H1 (cell line): Measurements from ENCODE around the gene ZBTB20. TPM values are rescaled to one million over a fixed set of nuclear protein-coding genes. Genes with fewer than 3 reads are reported as not detected.

Source experiments
- CTCF ChIA-PET: fragments of 300-600 bp; sonication (Branson Sonifier 250); formaldehyde crosslinking; loops from one replicate; lab custom pipeline; 2021; ENCODE audit not compliant: partially characterized antibody; lab: Charles Lee
- POLR2A ChIA-PET: fragments of 300-600 bp; sonication (Branson Sonifier 250); formaldehyde crosslinking; loops from one replicate; lab custom pipeline; 2021; ENCODE audit warnings: inconsistent platforms; ENCODE audit not compliant: partially characterized antibody; lab: Charles Lee
- DNase-seq, 2 experiments: peaks; one replicate each; pipeline versions ENCODE4 v3.0.0 to v3.0.0-alpha.2; 2010 to 2022; ENCODE audit warnings: low spot score in 2 of 2, low read depth in 1 of 2, mixed read lengths in 1 of 2
- FAIRE-seq: peaks from 2 replicates; lab custom pipeline; 2011; peaks lifted over from hg19 to GRCh38; lab: Jason Lieb, UNC
- H2AFZ ChIP-seq: 2 replicates; pipeline ENCODE4 v1.8.1; 2012; ENCODE audit warnings: low read length, inconsistent platforms
- H2AK5ac ChIP-seq: 2 replicates; pipeline ENCODE4 v1.6.1; 2013; ENCODE audit warnings: low read depth, low read length
- H2BK120ac ChIP-seq: replicated peaks from 2 replicates; pipeline ENCODE3; 2013; ENCODE audit warnings: low read depth, low read length, inconsistent platforms
- H2BK12ac ChIP-seq: 2 replicates; pipeline ENCODE4 v1.6.1; 2013; ENCODE audit warnings: low read depth, low read length
- H2BK15ac ChIP-seq: 2 replicates; pipeline ENCODE4 v1.6.1; 2013; ENCODE audit warnings: low read length
- H2BK20ac ChIP-seq: 2 replicates; pipeline ENCODE4 v1.6.1; 2013; ENCODE audit warnings: low read length
- H2BK5ac ChIP-seq: 2 replicates; pipeline ENCODE4 v1.6.1; 2013; ENCODE audit warnings: low read depth, low read length
- H3K14ac ChIP-seq: 2 replicates; pipeline ENCODE4 v1.6.1; 2013; ENCODE audit warnings: inconsistent platforms; ENCODE audit not compliant: insufficient read length
- H3K18ac ChIP-seq: 2 replicates; pipeline ENCODE4 v1.6.1; 2013; ENCODE audit warnings: low read length; ENCODE audit errors: extremely low read depth
- H3K23ac ChIP-seq: 2 replicates; pipeline ENCODE4 v1.6.1; 2013; ENCODE audit warnings: inconsistent platforms; ENCODE audit not compliant: insufficient read length
- H3K23me2 ChIP-seq: 2 replicates; pipeline ENCODE4 v1.6.1; 2013; ENCODE audit warnings: low read depth, low read length
- H3K27ac ChIP-seq: 2 replicates; pipeline ENCODE4 v1.6.1; 2011; ENCODE audit warnings: low read depth, low read length, inconsistent platforms
- H3K27me3 ChIP-seq, 4 experiments: replicated peaks in 1 of 4; 1 replicate in 1 of 4; 2 replicates in 3 of 4; pipeline versions ENCODE4 v1.6.1 to v1.8.1; 2011 to 2013; ENCODE audit warnings: low read length in 3 of 4, mild to moderate bottlenecking in 3 of 4, inconsistent platforms in 2 of 4, mixed read lengths in 2 of 4, moderate library complexity in 1 of 4; ENCODE audit not compliant: control insufficient read depth in 3 of 4, insufficient read depth in 3 of 4; ENCODE audit errors: extremely low read depth in 1 of 4
- H3K36me3 ChIP-seq, 4 experiments: 2 replicates each; pipeline versions ENCODE4 v1.6.1 to v1.8.1; 2011 to 2013; ENCODE audit warnings: mild to moderate bottlenecking in 4 of 4, low read length in 3 of 4, moderate library complexity in 2 of 4, control low read depth in 1 of 4, inconsistent platforms in 1 of 4; ENCODE audit not compliant: insufficient read depth in 4 of 4, control insufficient read depth in 2 of 4
- H3K4ac ChIP-seq: replicated peaks from 2 replicates; pipeline ENCODE3; 2013; ENCODE audit warnings: low read length, low read depth, mixed read lengths, inconsistent platforms; ENCODE audit not compliant: insufficient read length
- H3K4me1 ChIP-seq, 4 experiments: replicated peaks in 1 of 4; 1 replicate in 1 of 4; 2 replicates in 3 of 4; pipeline versions ENCODE4 v1.6.1 to v1.8.1; 2011 to 2013; ENCODE audit warnings: low read length in 3 of 4, inconsistent platforms in 2 of 4, mixed read lengths in 1 of 4; ENCODE audit not compliant: insufficient read depth in 4 of 4, control insufficient read depth in 3 of 4
- H3K4me2 ChIP-seq, 2 experiments: 2 replicates each; pipeline versions ENCODE4 v1.6.1 to v1.8.1; 2011 to 2013; ENCODE audit warnings: low read depth in 2 of 2, low read length in 2 of 2, control low read depth in 1 of 2, inconsistent platforms in 1 of 2, mild to moderate bottlenecking in 1 of 2; ENCODE audit not compliant: insufficient read depth in 1 of 2
- H3K4me3 ChIP-seq, 4 experiments: fragments of 200-600, 300-600 bp in 1 of 4; sonication (generic), shearing (Covaris generic), sonication (Bioruptor Twin) in 1 of 4; 2 replicates each; pipeline versions ENCODE4 v1.5.1 to v1.8.1; 2011 to 2016; ENCODE audit warnings: low read length in 4 of 4, low read depth in 3 of 4, control low read depth in 2 of 4, inconsistent platforms in 2 of 4, mild to moderate bottlenecking in 2 of 4, mixed read lengths in 1 of 4, moderate library complexity in 1 of 4; ENCODE audit not compliant: insufficient read depth in 2 of 4; ENCODE audit errors: extremely low read depth in 1 of 4
- H3K56ac ChIP-seq: replicated peaks from 2 replicates; pipeline ENCODE3; 2013; ENCODE audit warnings: low read depth, mild to moderate bottlenecking, mixed read lengths, low read length, inconsistent platforms; ENCODE audit not compliant: insufficient read length
- H3K79me1 ChIP-seq: 2 replicates; pipeline ENCODE4 v1.6.1; 2013; ENCODE audit warnings: low read depth, low read length, control low read depth
- H3K79me2 ChIP-seq, 2 experiments: 2 replicates each; pipeline versions ENCODE4 v1.6.1 to v1.8.1; 2012 to 2013; ENCODE audit warnings: low read length in 2 of 2, mild to moderate bottlenecking in 2 of 2, inconsistent platforms in 1 of 2; ENCODE audit not compliant: insufficient read depth in 2 of 2, control insufficient read depth in 1 of 2
- H3K9ac ChIP-seq, 4 experiments: replicated peaks in 1 of 4; 1 replicate in 1 of 4; 2 replicates in 3 of 4; pipeline versions ENCODE4 v1.6.1 to v1.8.1; 2011 to 2013; ENCODE audit warnings: low read depth in 3 of 4, low read length in 3 of 4, control low read depth in 2 of 4, mild to moderate bottlenecking in 2 of 4, moderate library complexity in 2 of 4, inconsistent platforms in 1 of 4; ENCODE audit errors: extremely low read depth in 1 of 4
- H3K9me3 ChIP-seq, 2 experiments: 2 replicates each; pipeline versions ENCODE4 v1.6.1 to v1.8.1; 2012 to 2013; ENCODE audit warnings: mild to moderate bottlenecking in 2 of 2, moderate library complexity in 2 of 2, control low read depth in 1 of 2, inconsistent platforms in 1 of 2, low read depth in 1 of 2, low read length in 1 of 2, mixed read lengths in 1 of 2; ENCODE audit not compliant: insufficient read depth in 2 of 2
- H4K20me1 ChIP-seq, 2 experiments: replicated peaks in 1 of 2; 2 replicates each; pipeline versions ENCODE3 to v1.8.1; 2011 to 2013; ENCODE audit warnings: inconsistent platforms in 2 of 2, low read length in 2 of 2, mild to moderate bottlenecking in 1 of 2; ENCODE audit not compliant: insufficient read depth in 2 of 2, control insufficient read depth in 1 of 2
- H4K5ac ChIP-seq: 2 replicates; pipeline ENCODE4 v1.6.1; 2013; ENCODE audit warnings: low read length, low read depth, mixed read lengths, inconsistent platforms; ENCODE audit not compliant: insufficient read length
- H4K8ac ChIP-seq: 2 replicates; pipeline ENCODE4 v1.8.0; 2013; ENCODE audit warnings: mild to moderate bottlenecking, moderate library complexity, low read length, inconsistent platforms; ENCODE audit not compliant: insufficient read depth; ENCODE audit errors: extremely low read depth
- H4K91ac ChIP-seq: replicated peaks from 2 replicates; pipeline ENCODE3; 2013; ENCODE audit warnings: low read length, mixed read lengths, inconsistent platforms; ENCODE audit not compliant: insufficient read length
- CBX5 ChIP-seq: fragments of 300-800, 300-1000 bp; sonication (generic); IDR thresholded peaks from 2 replicates; pipeline ENCODE4 v1.7.1; 2016; ENCODE audit warnings: antibody characterized with exemption, low read length, low read depth
- CTCF ChIP-seq, 3 experiments: IDR thresholded peaks; 1 replicate in 2 of 3; 2 replicates in 1 of 3; pipeline versions ENCODE4 v1.5.1 to v1.6.1; 2011; ENCODE audit warnings: low read length in 3 of 3, mild to moderate bottlenecking in 3 of 3, inconsistent platforms in 2 of 3, low read depth in 1 of 3, moderate library complexity in 1 of 3; ENCODE audit not compliant: insufficient read depth in 1 of 3; ENCODE audit errors: control extremely low read depth in 1 of 3
- E2F6 ChIP-seq: IDR thresholded peaks from 2 replicates; pipeline ENCODE4 v1.6.1; 2012; ENCODE audit warnings: inconsistent platforms
- TCF12 ChIP-seq: IDR thresholded peaks from 2 replicates; pipeline ENCODE4 v1.6.1; 2011; ENCODE audit warnings: low read depth, mild to moderate bottlenecking, low read length
- WGBS, 2 experiments: shearing (Covaris generic) in 1 of 2; methylation state at CpG; one replicate each; pipeline versions ENCODE4 v1.1.6 to v1.1.7; 2013 to 2015; ENCODE audit warnings: low lambda C conversion rate in 2 of 2, mixed read lengths in 2 of 2, inconsistent platforms in 1 of 2, low coverage in 1 of 2, missing lambda C conversion rate in 1 of 2; ENCODE audit not compliant: insufficient replicate concordance in 2 of 2, insufficient coverage in 1 of 2, insufficient read length in 1 of 2; ENCODE audit errors: extremely low coverage in 1 of 2, missing lambda C conversion rate in 1 of 2; 5-methylcytosine and 5-hydroxymethylcytosine counted together
- polyA plus RNA-seq, 7 experiments: library from polyadenylated mRNA; depleted of rRNA in 3 of 7; stranded (reverse) in 5 of 7; unstranded in 2 of 7; fragments of >200 nt in 5 of 7; fragments of 200-250 nt in 2 of 7; gene quantifications; 1 replicate in 5 of 7; 2 replicates in 1 of 7; 4 replicates in 1 of 7; pipeline versions ENCODE4 v1.2.1 to v1.2.3, GENCODE V29; 2011 to 2013; ENCODE audit warnings: missing spikeins in 2 of 7, mixed read lengths in 2 of 7
- total RNA-seq: library from RNA; stranded (reverse); fragmentation: NEBNext Ultra II Directional; extraction: Animal tissue kit (Norgen Biotek cat#: 25700); gene quantifications from 2 replicates; pipeline ENCODE4 v1.2.1, GENCODE V29; 2021

The ZBTB20 gene
- total and polyA plus RNA-seq, 2 of the 8 experiments (the other 6 are each of a cell fraction or from before 2014, with no cell fraction given) = 0.35 to 1.3 TPM

- no peaks in the 10 kb centered on the region for H3K36me3 ChIP-seq
- H3K4ac ChIP-seq = no peak overlapping the region
- no peak overlapping the region for H3K56ac ChIP-seq
- H4K8ac ChIP-seq = no peak overlapping the region
- no peak overlapping the region for H2BK120ac ChIP-seq
- POLR2A ChIA-PET = no interaction called here
- no peak overlapping the region for H2BK20ac ChIP-seq
- no peak overlapping the region for H4K91ac ChIP-seq
- H3K9ac ChIP-seq = no peak overlapping the region
- no peak overlapping the region for H3K14ac ChIP-seq
- no peaks in the 10 kb centered on the region for H3K27me3 ChIP-seq
- 95% methylated on average over 8 of the region's 8 CpGs; no CpG with 5 or more reads in 1 of the 2 experiments for WGBS, 2 experiments
- TF ChIP-seq TCF12 (no peak), CTCF (IDR thresholded peaks at IDR 0.05; ENCODE audit: control extremely low read depth in 1 of 3, insufficient read depth in 1 of 3, low read depth in 1 of 3, low read length in 3 of 3) (no peak), CBX5 (no peak), E2F6 (no peak)
- TF ChIP-seq, all 59 proteins: peak for 0
- H2AFZ ChIP-seq = no peak overlapping the region
- H3K27ac ChIP-seq = no peak overlapping the region
- H2BK15ac ChIP-seq = no peak overlapping the region
- DNase-seq (no peak), FAIRE-seq (no peak)
- no peaks in the 10 kb centered on the region for H3K9me3 ChIP-seq
- no peak overlapping the region for H3K4me2 ChIP-seq
- H3K4me3 ChIP-seq = no peak overlapping the region
- no peaks in the 10 kb centered on the region; the same call in 1 of the 2 replicates for H3K23me2 ChIP-seq
- H2BK5ac ChIP-seq = no peak overlapping the region
- no peak overlapping the region for H3K23ac ChIP-seq
- H4K20me1 ChIP-seq = no peaks in the 10 kb centered on the region
- no peak overlapping the region for H3K18ac ChIP-seq
- CTCF ChIA-PET = interaction anchor here (1.1 kb wide), 1 partner anchor 39 kb away, joined by 3 read pairs; no protein-coding TSS in a partner anchor
- H3K4me1 ChIP-seq = no peaks in the 10 kb centered on the region
- H2AK5ac ChIP-seq = no peak overlapping the region
- no peak overlapping the region for H2BK12ac ChIP-seq
- H3K79me1 ChIP-seq = no peaks in the 10 kb centered on the region
- no peak overlapping the region for H4K5ac ChIP-seq
- H3K79me2 ChIP-seq = no peaks in the 10 kb centered on the region
These were observed 659.6 kb downstream of the ZBTB20 start for GRCh38 chr3:114487502-114487901.
